Measurements from ENCODE around the gene ITLN2.
"Not testable (repeated sequence)": the region's sequence is repeated elsewhere in the genome, so short reads cannot be mapped to it uniquely, and the experiment has no call there.

ITLN2 gene

GRCh38 chr1:160954158-160955104 is at the start of gene ITLN2:
Gene ITLN2, minus strand, starts transcription at chr1:160954809. Its CDS starts 68 bp downstream, at chr1:160954741.
- DNase-seq = peak; percentile 26

- no peak for DNase-seq
Measured at GRCh38 chr1:161001525-161001924, 46.9 kb upstream of the ITLN2 start.

- DNase-seq = no peak
Measured at GRCh38 chr1:161000736-161001480, 46.3 kb upstream of the ITLN2 start.

GRCh38 chr1:160999376-160999775 is 44.8 kb upstream of the ITLN2 start:
- no peak for DNase-seq

GRCh38 chr1:160997323-160998038 is 42.9 kb upstream of the ITLN2 start:
- DNase-seq = peak; percentile 20

- DNase-seq = no peak
Measured at GRCh38 chr1:160996178-160996577, 41.6 kb upstream of the ITLN2 start.

GRCh38 chr1:160993544-160994193 is 39.1 kb upstream of the ITLN2 start:
- no peak for DNase-seq

- DNase-seq = not testable (repeated sequence)
Measured at GRCh38 chr1:160992036-160992435, 37.4 kb upstream of the ITLN2 start.

- DNase-seq = no peak
Measured at GRCh38 chr1:160987359-160988050, 32.9 kb upstream of the ITLN2 start.

- DNase-seq = no peak
Measured at GRCh38 chr1:160985723-160986122, 31.1 kb upstream of the ITLN2 start.

- no peak for DNase-seq
Measured at GRCh38 chr1:160981584-160982411, 27.2 kb upstream of the ITLN2 start.

GRCh38 chr1:160979286-160979685 is 24.7 kb upstream of the ITLN2 start:
- DNase-seq = no peak

- no peak for DNase-seq
Measured at GRCh38 chr1:160978510-160978927, 23.9 kb upstream of the ITLN2 start.

- no peak for DNase-seq
Measured at GRCh38 chr1:160975026-160975425, 20.4 kb upstream of the ITLN2 start.

GRCh38 chr1:160973491-160973890 is 18.9 kb upstream of the ITLN2 start:
- DNase-seq = no peak

GRCh38 chr1:160972939-160973338 is 18.3 kb upstream of the ITLN2 start:
- no peak for DNase-seq

- peak; percentile 29 for DNase-seq
Measured at GRCh38 chr1:160971618-160972056, 17.0 kb upstream of the ITLN2 start.

- DNase-seq = no peak
Measured at GRCh38 chr1:160963521-160963920, 8.9 kb upstream of the ITLN2 start.

- no peak for DNase-seq
Measured at GRCh38 chr1:160961419-160961818, 6.8 kb upstream of the ITLN2 start.

GRCh38 chr1:160956966-160957365 is 2.4 kb upstream of the ITLN2 start:
- no peak for DNase-seq

- DNase-seq = no peak
Measured at GRCh38 chr1:160953030-160953429, 1.6 kb downstream of the ITLN2 start.

All from stimulated activated naive CD4-positive, alpha-beta T cell treated with Interleukin-2 at 50 U/mL for 16 hours (primary cell).